Ishikawa (cell line): ENCODE results near the gene TMEM222.

ENCODE experiments used
- CEBPB ChIP-seq: IDR thresholded peaks from 2 replicates; pipeline ENCODE4 v1.6.1; 2012
- MAX ChIP-seq: IDR thresholded peaks from 2 replicates; pipeline ENCODE4 v1.6.1; 2012
- RAD21 ChIP-seq: IDR thresholded peaks from 2 replicates; pipeline ENCODE4 v1.6.1; 2012; ENCODE audit warnings: low read depth
- TCF12 ChIP-seq: IDR thresholded peaks from 2 replicates; pipeline ENCODE4 v1.6.1; 2012; ENCODE audit warnings: low read depth
- YY1 ChIP-seq: IDR thresholded peaks from 2 replicates; pipeline ENCODE4 v1.6.1; 2012; ENCODE audit warnings: low read depth
- ZBTB7A ChIP-seq: IDR thresholded peaks from 2 replicates; pipeline ENCODE4 v1.6.1; 2012; ENCODE audit warnings: low read depth
- TF ChIP-seq, protein P1 (sequence below): IDR thresholded peaks from 2 replicates; pipeline ENCODE4 v1.6.1; 2012; ENCODE audit warnings: low read depth, mild to moderate bottlenecking

DNA sequence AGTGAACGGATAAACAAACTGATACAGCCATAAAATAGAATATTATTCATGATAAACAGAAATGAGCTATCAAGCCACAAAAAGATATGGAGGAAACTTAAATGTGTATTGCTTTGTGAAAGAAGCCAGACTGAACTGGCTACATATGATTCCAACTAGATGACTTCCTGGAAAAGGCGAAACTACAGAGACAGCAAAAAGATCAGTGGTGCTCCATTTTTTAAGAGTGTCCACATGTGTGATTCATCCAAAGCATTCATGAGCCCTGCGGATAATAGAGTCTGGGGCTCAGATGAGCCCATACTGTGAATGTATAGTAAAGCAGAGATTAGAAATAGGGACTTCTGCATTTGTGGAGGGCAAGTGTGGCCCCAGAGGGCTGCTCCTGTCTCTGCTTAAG is 7.8 kb upstream of the TMEM222 start:
- TF ChIP-seq ZBTB7A (no peak), YY1 (no peak), RAD21 (no peak), CEBPB (no peak), MAX (no peak), TCF12 (no peak)
- TF ChIP-seq, protein P1, sequence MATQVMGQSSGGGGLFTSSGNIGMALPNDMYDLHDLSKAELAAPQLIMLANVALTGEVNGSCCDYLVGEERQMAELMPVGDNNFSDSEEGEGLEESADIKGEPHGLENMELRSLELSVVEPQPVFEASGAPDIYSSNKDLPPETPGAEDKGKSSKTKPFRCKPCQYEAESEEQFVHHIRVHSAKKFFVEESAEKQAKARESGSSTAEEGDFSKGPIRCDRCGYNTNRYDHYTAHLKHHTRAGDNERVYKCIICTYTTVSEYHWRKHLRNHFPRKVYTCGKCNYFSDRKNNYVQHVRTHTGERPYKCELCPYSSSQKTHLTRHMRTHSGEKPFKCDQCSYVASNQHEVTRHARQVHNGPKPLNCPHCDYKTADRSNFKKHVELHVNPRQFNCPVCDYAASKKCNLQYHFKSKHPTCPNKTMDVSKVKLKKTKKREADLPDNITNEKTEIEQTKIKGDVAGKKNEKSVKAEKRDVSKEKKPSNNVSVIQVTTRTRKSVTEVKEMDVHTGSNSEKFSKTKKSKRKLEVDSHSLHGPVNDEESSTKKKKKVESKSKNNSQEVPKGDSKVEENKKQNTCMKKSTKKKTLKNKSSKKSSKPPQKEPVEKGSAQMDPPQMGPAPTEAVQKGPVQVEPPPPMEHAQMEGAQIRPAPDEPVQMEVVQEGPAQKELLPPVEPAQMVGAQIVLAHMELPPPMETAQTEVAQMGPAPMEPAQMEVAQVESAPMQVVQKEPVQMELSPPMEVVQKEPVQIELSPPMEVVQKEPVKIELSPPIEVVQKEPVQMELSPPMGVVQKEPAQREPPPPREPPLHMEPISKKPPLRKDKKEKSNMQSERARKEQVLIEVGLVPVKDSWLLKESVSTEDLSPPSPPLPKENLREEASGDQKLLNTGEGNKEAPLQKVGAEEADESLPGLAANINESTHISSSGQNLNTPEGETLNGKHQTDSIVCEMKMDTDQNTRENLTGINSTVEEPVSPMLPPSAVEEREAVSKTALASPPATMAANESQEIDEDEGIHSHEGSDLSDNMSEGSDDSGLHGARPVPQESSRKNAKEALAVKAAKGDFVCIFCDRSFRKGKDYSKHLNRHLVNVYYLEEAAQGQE = no peak
